HG03280 (cell line): ENCODE results near the gene CNOT6.

ENCODE experiments used
- ATAC-seq: cut with Tn5 transposase; IDR thresholded peaks from one replicate; pipeline ENCODE4 v1.9.1; 2021; ENCODE audit warnings: mild to moderate bottlenecking, moderate library complexity; ENCODE audit not compliant: unreplicated experiment

CNOT6 gene

DNA sequence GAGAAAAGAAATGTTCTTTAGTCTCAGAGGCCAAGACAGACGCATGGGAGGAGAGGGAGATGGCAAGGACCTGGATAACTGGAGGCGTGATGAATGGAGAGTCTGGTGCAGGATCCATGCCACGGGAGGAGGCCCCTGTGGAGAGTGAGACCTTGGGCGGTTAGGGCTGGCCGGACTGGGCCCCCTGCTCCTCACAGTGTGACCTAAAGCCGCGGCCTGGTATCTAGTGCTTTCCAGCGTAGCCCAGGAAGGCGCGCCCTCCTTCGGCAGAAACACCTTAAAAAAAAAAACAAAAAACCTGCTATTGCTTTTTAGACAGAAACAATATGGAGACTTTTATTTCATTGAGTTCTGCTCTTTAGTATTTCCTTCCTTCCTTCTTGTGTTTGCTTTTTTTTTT is 64.1 kb downstream of the CNOT6 start:
- no peak for ATAC-seq

DNA sequence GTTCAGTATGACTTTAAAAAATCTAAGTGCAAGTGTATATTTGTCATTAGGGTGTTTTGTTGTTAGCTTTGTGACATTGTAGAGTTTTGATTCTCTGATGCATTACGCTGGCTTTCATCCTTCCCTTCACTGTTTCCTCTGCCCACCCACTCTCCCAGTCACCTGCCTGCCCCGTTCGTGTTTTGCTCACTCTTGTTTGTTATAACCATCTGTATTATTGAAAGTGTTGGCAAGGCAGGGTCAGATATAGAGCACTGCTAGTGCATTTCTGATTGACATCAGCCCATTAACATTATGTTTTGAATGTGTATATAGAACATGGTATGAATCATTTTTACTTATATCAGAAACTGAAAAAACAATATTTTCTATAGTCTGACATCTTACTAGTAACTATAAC is 69.8 kb downstream of the CNOT6 start:
- ATAC-seq = no peak

DNA sequence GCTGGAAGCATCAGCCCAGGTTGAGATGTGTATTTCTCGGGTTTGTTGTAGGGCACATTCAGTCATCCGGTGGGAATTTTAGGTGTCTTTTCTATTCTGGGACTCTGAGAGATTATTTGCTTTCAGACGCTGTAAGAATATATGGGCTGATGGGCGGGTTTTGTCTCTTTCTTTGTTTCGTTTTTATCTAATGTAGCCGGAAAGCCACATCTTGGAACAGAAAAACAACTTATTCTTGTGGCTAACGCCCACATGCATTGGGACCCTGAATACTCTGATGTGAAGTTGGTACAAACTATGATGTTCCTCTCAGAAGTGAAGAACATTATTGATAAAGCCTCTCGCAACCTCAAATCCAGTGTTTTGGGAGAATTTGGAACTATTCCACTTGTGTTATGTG is 74.7 kb downstream of the CNOT6 start:
- ATAC-seq = no peak

- ATAC-seq = no peak
These were observed 81.4 kb downstream of the CNOT6 start for GRCh38 chr5:180575571-180575970.

GRCh38 chr5:180580681-180581080 is 86.5 kb downstream of the CNOT6 start:
- no peak for ATAC-seq

DNA sequence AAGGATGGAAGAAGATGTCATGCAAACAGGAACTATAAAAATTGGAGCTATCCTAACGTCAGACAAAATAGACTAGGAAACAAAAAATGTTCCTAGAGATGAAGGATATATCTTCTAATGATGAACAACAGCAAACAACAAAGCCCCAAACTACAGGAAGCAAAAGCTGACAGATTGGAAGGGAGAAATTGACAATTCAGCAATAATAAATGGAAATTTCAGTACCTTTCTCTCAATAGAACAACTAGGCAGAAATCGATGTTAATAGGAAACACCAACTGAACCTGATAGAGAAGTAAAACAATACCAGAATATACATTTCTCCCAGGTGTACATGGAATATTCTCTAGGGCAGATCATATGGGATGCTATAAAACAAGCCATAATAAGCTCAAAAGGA is 89.6 kb downstream of the CNOT6 start:
- ATAC-seq = no peak

- ATAC-seq = no peak
These were observed 92.0 kb downstream of the CNOT6 start for GRCh38 chr5:180586204-180586603.

DNA sequence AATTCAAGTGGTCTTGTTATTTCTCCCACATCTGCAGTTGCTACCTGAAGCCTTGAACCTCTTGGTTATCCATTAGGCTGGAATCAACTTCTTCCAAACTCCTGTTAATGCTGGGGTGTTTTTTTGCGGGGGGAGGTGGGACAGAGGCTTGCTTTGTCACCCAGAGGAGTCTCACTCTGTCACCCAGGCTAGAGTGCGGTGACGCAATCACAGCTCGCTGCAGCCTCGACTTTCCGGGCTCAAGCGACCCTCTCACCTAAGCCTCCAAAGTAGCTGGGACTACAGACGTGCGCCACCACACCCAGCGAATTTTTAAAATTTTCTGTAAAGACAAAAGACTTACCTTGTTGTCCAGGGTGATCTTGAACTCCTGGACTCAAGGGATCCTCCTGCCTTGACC is 92.7 kb downstream of the CNOT6 start:
- ATAC-seq = no peak

- no peak for ATAC-seq
These were observed 95.8 kb downstream of the CNOT6 start for GRCh38 chr5:180589771-180590542.

DNA sequence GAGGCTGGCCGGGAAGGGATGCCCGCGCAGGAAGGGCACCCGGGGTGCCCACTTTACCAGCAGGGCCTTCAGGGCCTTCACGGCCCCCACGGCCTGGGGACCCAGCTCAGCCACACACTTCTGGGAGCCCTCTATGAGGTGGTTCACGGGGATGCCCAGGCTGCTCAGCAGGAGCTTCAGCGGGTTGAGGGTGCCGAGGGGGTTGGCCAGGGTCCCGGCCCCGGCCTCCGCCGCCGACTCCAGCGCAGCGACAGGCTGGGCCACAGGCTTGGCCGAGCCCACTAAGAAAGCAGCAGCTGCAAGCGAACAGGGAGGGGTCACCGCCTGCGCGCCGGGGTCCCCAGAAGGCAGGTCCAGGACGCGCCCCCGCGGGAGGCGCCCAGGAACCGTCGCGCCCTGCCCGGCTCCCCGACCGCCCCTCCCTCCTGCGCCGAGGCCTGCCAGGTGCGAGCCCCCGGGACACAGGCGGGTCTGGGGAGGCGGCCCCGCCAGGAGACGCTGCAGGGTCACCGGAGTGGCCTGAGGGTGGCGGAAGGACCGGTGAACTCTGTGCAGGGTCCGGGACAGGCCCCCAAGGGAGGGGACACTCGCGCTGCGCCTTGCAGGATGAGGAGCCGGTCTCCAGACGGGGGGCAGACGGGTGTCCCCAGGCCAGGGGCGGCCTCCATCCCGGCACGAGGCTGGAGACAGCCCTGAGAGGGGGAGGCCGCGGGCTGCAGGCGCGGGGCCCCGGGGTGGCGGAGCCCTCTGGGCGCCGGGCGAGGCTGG is 96.5 kb downstream of the CNOT6 start:
- ATAC-seq = no peak

DNA sequence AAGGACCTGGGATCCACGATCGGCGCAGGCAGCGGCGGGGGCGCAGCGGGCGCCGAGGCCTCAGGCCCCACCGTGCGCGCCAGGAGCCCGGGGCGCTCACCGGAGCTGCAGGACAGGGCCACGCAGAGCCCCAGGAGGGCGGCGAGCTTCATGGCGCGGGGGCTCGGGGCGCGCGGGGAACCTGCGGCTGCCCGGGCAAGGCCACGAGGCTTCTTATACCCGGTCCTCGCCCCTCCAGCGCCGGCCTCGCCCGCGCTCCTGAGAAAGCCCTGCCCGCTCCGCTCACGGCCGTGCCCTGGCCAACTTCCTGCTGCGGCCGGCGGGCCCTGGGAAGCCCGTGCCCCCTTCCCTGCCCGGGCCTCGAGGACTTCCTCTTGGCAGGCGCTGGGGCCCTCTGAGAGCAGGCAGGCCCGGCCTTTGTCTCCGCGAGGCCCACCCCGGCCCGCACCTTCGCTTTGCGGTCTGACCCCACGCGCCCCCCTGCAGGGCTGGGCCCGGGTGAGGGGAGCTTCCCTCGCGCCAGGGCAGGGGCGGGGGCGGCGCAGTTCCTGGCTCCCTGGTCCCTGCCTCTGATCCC is 97.2 kb downstream of the CNOT6 start, which contains the start of gene SCGB3A1:
Gene SCGB3A1, minus strand, starts transcription at position 189 of the 577 bp plus-strand sequence. Its CDS starts 37 bp downstream, at position 152.
- ATAC-seq = no peak

DNA sequence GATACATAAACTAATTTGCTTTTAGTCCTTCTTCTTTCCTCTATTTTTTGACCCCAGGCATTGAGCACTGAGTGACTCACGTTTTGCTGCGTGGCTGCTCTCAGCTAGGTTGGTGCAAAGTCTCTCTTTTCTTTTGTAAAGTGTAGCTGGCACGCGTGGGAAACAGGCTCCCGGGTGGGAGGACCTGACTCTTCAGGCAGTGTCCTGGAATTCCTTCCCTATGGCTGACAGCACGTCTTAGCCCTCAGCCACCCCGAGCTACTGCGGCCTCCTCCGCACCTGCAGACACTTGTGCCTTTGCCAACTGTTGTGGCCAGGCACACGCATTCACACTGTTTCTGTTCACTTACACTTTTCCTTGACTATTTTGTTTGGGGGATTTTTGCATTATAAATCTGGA is 98.0 kb downstream of the CNOT6 start:
- no peak for ATAC-seq

DNA sequence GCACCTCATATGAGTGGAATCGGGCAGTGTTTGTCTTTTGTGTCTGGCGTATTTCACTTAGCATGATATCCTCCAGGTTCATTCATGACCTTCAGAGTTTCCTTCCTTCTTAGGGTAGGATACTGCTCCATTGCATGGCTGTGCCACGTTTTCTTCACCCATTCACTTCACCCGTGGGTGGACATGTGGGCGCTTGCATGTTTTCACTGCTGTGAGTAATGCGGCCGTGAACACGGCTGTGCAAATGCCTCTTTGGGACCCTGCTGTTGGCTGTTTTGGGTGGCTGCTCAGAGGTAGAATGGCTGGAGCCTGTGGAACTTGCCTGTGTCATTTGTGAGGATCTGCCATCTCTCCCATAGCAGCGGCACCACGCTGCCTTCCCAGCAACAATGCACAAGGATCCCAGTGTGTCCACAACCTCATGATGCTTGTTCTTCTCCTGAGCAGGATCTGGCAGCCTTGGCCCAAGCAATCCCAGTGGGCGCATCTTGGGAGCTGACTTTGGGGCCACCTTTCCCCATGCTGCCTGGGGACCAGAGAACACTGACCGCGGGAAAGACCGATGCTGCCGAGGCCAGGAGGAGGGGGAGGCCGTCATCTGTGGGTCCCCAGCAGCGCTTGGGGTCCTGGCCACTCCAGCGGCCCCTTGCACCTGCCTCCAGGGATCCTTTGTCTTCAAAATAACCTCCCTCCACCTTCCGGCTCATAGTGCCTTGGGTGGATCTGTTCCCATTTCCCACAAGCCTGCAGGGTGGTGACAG is 99.4 kb downstream of the CNOT6 start:
- no peak for ATAC-seq

- no peak for ATAC-seq
These were observed 100.3 kb downstream of the CNOT6 start for GRCh38 chr5:180594311-180595045.

- ATAC-seq = no peak
These were observed 100.8 kb downstream of the CNOT6 start for GRCh38 chr5:180595046-180595379.

- no peak for ATAC-seq
These were observed 101.4 kb downstream of the CNOT6 start for GRCh38 chr5:180595381-180596114.

GRCh38 chr5:180596115-180596667 is 102.0 kb downstream of the CNOT6 start:
- no peak for ATAC-seq

GRCh38 chr5:180596668-180597231 is 102.6 kb downstream of the CNOT6 start:
- ATAC-seq = no peak

DNA sequence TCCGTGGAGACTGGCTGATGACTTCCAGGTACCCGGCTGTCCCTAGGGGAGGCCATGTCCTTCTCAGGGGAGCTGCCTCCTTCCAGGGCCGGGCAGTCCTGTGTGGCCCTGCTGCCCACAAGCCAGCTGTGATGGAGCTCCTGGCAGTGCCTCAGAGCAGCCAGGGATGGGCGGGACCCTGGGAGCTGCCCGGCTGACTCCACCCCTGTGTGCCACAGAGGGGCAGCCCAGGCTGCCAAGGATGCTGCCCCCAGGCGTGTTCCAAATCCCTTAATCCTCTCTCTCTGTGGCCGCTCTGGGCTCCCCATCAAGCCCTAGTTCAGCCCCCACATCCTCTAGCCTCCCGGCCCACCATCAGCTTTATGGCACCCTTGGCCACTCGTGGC is 104.1 kb downstream of the CNOT6 start:
- no peak for ATAC-seq
